Ovary (tissue), 9 donors: ENCODE results near the gene WDR7. TPM values are rescaled to one million over a fixed set of nuclear protein-coding genes. Genes with fewer than 3 reads are reported as not detected.

Experiments used
- DNase-seq, 5 donors: peaks; one replicate each; pipeline ENCODE4 v3.0.0-alpha.2; 2019 to 2020
- H3K27ac ChIP-seq, 2 donors: fragments of 200-600 bp; one replicate each; pipeline versions ENCODE4 v1.5.1 to v1.8.0; 2019 to 2022
- H3K27me3 ChIP-seq: fragments of 200-600 bp; one replicate; pipeline ENCODE4 v1.8.0; 2022
- H3K36me3 ChIP-seq: fragments of 200-600 bp; sonication (generic); one replicate; pipeline ENCODE4 v1.5.1; 2019
- H3K4me1 ChIP-seq: one replicate; pipeline ENCODE4 v1.8.1; 2013; ENCODE audit warnings: mild to moderate bottlenecking, moderate library complexity; ENCODE audit not compliant: insufficient read depth
- H3K4me3 ChIP-seq: fragments of 200-600 bp; sonication (generic); one replicate; pipeline ENCODE4 v1.5.1; 2017
- H3K9me3 ChIP-seq, 2 donors: fragments of 200-600 bp in 1 of 2; sonication (generic) in 1 of 2; one replicate each; pipeline versions ENCODE4 v1.5.1 to v1.8.1; 2013 to 2019; ENCODE audit warnings: mild to moderate bottlenecking in 1 of 2, moderate library complexity in 1 of 2
- EP300 ChIP-seq: sonication (generic); formaldehyde crosslinking; IDR thresholded peaks from one replicate; pipeline ENCODE4 v1.6.1; 2017; ENCODE audit warnings: antibody characterized with exemption
- POLR2A ChIP-seq: fragments of 450-650 bp; IDR thresholded peaks from one replicate; pipeline ENCODE4 v1.6.1; 2017; ENCODE audit warnings: antibody characterized with exemption, mild to moderate bottlenecking, moderate library complexity
- WGBS, 3 donors: extraction: QIAGEN DNeasy Blood & Tissue Kit in 1 of 3; methylation state at CpG; one replicate each; pipeline versions ENCODE4 v1.1.5 to v1.1.7; 2013 to 2017; 5-methylcytosine and 5-hydroxymethylcytosine counted together
- intact Hi-C, 4 donors: fragments of 100-400 bp; cut with DNase I; formaldehyde crosslinking; loops; one replicate each; pipeline versions ENCODE4 v1.11.0 to v1.15.1; 2022 to 2023
- polyA plus RNA-seq, 2 donors: library from polyadenylated mRNA; stranded (reverse); fragments of 200-250 nt in 1 of 2; fragments of 350-450 nt in 1 of 2; fragmentation: Illumina TruSeq in 1 of 2; extraction: RNeasy Lipid Tissue Mini Kit (QIAGEN cat#74804) in 1 of 2; gene quantifications; one replicate each; pipeline ENCODE4 v1.2.3, GENCODE V29; 2013 to 2014
- total RNA-seq, 7 donors: library from RNA; depleted of rRNA in 2 of 7; stranded (reverse); fragments of >200 nt in 2 of 7; fragmentation: NEBNext Ultra II Directional in 3 of 7; extraction: Animal tissue kit (Norgen Biotek cat#: 25700) in 3 of 7; gene quantifications; one replicate each; pipeline versions ENCODE4 v1.1.0 to v1.2.4, GENCODE V29; 2016 to 2023
- TF ChIP-seq, protein P1 (sequence below), 3 donors: fragments of 450-650 bp in 2 of 3; fragments of 200-600 bp in 1 of 3; IDR thresholded peaks; one replicate each; pipeline versions ENCODE4 v1.5.1 to v1.8.0; 2016 to 2022; ENCODE audit warnings: antibody characterized with exemption in 3 of 3, mild to moderate bottlenecking in 1 of 3
- donor health status: DM: no; HTN: no; CAD: no; lungs with moderate emphysema.
- donor health status: DM: no; HTN: no; CAD: no.
- donor health status: Bipolar disorder and iron deficiency.
- donor health status: DM: yes; HTN: yes; CAD: no.
- donor health status: DM: no; HTN: no; CAD: no.
- donor health status: DM: yes; HTN: yes; CAD: no.

WDR7 gene
- total and polyA plus RNA-seq, 9 donors: 4.8 to 29.1 (median 24.7) TPM

DNA sequence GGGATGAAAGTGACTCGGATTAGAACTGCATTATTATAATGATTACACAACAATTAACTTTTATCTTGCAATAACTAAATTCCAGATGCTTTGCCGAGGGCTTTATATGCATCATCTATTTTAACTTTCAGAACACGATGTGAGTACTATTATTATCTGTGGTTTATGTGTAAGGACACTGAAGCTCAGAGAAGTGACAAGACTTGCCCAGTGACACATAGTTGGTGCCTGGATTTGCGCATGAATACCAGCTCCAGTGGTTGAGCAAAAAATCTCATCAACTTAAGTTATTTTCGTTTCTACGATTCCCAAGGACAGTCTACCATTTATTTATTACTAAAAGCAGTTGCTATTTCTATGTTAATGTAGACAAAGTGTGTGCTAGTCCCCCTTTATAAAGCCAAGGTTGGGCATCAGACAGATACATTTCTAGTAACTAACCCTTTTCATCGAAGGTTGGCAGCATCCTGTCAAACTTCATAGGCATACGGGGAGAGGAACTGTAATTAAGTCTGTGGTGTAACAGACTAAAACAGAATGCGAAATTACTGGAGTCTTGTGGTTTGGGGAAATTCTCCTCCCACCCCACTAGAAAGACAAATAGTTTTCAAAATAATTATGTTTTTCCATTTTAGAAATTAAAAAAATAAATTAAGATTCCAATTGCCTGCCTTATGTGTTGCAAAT lies 422.5 kb downstream of the WDR7 start:
- Histone ChIP-seq H3K27ac (no peak overlapping the region), H3K4me3 (no peak overlapping the region), H3K9me3 (no peaks in the 10 kb centered on the region), H3K4me1 (no peaks in the 10 kb centered on the region), H3K27me3 (no peaks in the 10 kb centered on the region), H3K36me3 (no peaks in the 10 kb centered on the region)
- 51 to 67% (median 66%) methylated on average over 9 of the region's 9 CpGs for WGBS, 3 donors
- intact Hi-C loops: no loop called here
- no peak for TF ChIP-seq EP300
- no peak for TF ChIP-seq POLR2A
- TF ChIP-seq, protein P1, sequence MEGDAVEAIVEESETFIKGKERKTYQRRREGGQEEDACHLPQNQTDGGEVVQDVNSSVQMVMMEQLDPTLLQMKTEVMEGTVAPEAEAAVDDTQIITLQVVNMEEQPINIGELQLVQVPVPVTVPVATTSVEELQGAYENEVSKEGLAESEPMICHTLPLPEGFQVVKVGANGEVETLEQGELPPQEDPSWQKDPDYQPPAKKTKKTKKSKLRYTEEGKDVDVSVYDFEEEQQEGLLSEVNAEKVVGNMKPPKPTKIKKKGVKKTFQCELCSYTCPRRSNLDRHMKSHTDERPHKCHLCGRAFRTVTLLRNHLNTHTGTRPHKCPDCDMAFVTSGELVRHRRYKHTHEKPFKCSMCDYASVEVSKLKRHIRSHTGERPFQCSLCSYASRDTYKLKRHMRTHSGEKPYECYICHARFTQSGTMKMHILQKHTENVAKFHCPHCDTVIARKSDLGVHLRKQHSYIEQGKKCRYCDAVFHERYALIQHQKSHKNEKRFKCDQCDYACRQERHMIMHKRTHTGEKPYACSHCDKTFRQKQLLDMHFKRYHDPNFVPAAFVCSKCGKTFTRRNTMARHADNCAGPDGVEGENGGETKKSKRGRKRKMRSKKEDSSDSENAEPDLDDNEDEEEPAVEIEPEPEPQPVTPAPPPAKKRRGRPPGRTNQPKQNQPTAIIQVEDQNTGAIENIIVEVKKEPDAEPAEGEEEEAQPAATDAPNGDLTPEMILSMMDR (IDR thresholded peaks at IDR 0.05): no peak
- DNase-seq: no peak

DNA sequence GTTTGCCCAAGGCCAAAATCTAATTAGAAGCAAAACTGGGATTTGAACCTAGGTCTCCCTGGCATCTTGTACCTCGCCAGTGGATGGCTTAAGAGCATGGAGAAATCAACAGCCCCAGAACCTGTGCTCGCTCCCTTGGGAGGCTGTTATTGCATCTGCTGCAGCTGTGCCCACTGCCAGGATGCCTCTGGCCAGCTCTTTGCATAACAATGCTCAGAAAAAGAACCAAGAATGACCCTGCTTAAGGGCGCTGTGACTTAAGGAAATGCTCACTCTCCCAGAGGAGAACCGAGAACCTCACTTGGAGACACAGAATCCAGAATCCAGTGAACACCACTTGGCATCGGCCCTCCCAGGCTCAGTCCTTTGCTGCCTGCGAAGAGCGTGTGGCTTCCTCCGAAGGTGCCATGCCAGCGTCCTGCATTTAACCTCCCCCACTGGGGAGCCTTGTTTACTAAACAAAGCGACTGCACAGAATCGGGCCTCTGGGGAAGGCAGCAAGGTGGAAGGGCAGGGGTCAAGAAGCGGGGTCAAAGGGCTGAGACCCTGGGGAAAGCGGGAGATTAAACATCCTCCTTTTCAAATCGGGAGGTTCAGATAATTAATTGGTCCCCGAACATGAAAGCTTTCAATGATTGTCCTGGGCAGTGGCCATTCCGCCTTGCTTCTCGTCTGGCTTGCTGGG lies 424.7 kb downstream of the WDR7 start:
- Histone ChIP-seq H3K36me3 (no peaks in the 10 kb centered on the region), H3K27ac (no peak overlapping the region), H3K27me3 (no peaks in the 10 kb centered on the region), H3K4me3 (no peak overlapping the region), H3K4me1 (no peaks in the 10 kb centered on the region), H3K9me3 (no peaks in the 10 kb centered on the region)
- WGBS, 3 donors: 29 to 41% (median 32%) methylated on average over 17 of the region's 17 CpGs
- DNase-seq: no peak
- intact Hi-C loops: no loop called here
- TF ChIP-seq, protein P1 (IDR thresholded peaks at IDR 0.05): no peak
- TF ChIP-seq POLR2A (no peak), EP300 (no peak)

DNA sequence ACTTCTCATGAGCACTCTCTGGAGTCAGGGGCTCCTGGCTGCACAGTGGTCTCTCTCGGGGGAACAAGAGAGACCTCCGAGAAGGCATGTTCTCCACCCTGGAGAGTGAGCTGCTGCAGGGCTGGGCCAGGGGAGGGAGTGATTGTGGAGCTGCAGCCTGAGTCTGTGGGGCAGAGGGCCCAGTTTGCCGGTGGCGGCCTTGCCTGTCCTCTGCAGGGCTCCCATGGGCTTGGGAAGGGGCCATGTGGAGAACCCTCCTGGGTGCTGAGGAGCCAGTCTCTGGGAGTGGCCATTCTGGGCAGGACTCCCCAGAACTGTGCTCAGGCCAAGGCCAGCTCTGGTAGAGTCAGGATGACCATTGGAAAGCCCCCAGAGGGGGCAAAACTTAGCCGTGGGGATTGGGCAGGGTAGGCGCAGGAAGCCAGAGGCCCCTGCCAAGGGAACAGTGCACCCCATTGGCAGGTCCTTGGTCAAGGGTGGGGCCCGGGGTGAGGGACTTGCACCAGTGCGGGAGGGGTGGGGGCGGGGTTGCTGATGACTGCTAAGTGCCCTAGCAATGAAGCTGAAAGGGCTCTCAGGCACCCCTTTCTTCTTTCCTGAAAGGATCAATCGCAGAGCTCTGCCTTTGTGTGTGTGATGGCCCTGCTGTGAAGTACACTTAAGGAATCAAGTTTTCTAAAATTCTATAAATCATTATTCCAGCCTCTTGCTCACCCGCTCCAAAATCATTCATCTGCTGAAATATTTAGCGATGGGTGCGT lies 426.0 kb downstream of the WDR7 start:
- Histone ChIP-seq H3K4me3 (no peak overlapping the region), H3K27ac (no peak overlapping the region), H3K27me3 (no peaks in the 10 kb centered on the region), H3K36me3 (no peaks in the 10 kb centered on the region), H3K4me1 (no peaks in the 10 kb centered on the region), H3K9me3 (no peaks in the 10 kb centered on the region)
- no peak for DNase-seq
- TF ChIP-seq POLR2A (no peak), EP300 (no peak)
- TF ChIP-seq, protein P1 (IDR thresholded peaks at IDR 0.05): no peak
- intact Hi-C loops: no loop called here
- WGBS, 3 donors: 64 to 69% (median 68%) methylated on average over 13 of the region's 13 CpGs

DNA sequence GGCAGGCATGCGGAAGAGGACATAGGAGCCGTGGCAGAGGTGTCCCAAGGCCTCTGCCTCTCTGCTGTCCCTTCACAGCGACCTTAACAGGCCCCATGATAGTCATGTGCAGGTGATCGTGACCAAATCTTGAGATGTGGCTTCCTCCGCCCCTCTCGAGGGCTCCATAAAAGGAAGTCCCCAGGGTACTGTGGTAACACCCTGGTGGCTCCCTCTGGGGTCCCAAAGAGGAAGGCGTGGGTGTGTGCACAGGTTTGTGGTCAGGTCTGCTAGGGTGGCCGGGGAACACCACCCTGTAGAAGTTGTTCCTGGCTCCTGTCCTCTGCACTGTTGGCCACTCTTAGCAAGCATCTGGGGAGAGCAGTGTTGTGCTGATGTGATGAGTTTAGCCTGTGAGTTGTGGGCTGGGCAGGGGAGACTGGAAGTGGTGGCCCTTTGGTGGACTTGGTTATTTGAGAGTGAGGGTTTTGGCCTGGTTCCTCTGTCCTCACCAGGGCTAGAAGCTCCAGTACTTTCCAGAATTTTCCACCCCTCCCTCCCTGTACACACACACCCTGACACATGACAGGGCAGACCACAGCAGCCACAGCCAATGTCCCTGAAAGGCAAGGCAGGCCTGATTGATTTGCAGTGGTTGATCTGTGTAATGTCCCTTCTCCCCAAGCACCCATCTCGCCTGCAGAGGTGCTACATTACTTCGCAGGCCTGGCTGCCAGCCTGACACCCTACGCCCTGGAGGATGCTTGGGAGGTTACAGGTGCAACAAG lies 426.8 kb downstream of the WDR7 start:
- H3K9me3 ChIP-seq: no peaks in the 10 kb centered on the region
- no peak for DNase-seq
- H3K27me3 ChIP-seq: no peaks in the 10 kb centered on the region
- TF ChIP-seq EP300: no peak
- TF ChIP-seq, protein P1 (IDR thresholded peaks at IDR 0.05): no peak
- intact Hi-C loops: no loop called here
- no peak overlapping the region for H3K27ac ChIP-seq
- no peaks in the 10 kb centered on the region for H3K4me1 ChIP-seq
- H3K4me3 ChIP-seq: no peak overlapping the region
- 70 to 78% (median 74%) methylated on average over 11 of the region's 11 CpGs for WGBS, 3 donors
- H3K36me3 ChIP-seq: no peaks in the 10 kb centered on the region
